Measurements from ENCODE around the gene MDP1. TPM values are rescaled to one million over a fixed set of nuclear protein-coding genes. Genes with fewer than 3 reads are reported as not detected.

Gene MDP1
- total and polyA plus RNA-seq, 10 of the 15 experiments (the other 5 are each of a cell fraction or from before 2014, with no cell fraction given) = 10.4 to 45.8 (median 23.5) TPM

- in situ Hi-C loops (cut with MboI) = no loop called here
- H3K4me1 ChIP-seq (ENCODE audit: control insufficient read depth, insufficient read depth, low read length) = peaks cover 15% of the 10 kb centered on the region
Observed at GRCh38 chr14:24235804-24236688, 20.2 kb upstream of the MDP1 start.

More at GRCh38 chr14:24235804-24236688, 20.2 kb upstream of the MDP1 start:
- ChIA-PET RAD21 (ENCODE audit: unreplicated experiment) (interaction anchor here (1.1 to 1.3 kb wide), 2 partner anchors 61 to 73 kb away, joined by 3 read pairs; no protein-coding TSS in a partner anchor), CTCF (interaction anchor here (0.7 to 3.0 kb wide), 9 partner anchors 20 to 128 kb away, joined by 3 to 11 read pairs (median 6); partner anchors contain the start of genes CHMP4A, CIDEB and MDP1), SMC1A (ENCODE audit: uncharacterized antibody, unreplicated experiment) (interaction anchor here (0.6 to 2.8 kb wide), 8 partner anchors 16 to 188 kb away, joined by 3 to 12 read pairs (median 4); partner anchors contain the start of genes CHMP4A, IPO4 and MDP1), POLR2A (interaction anchor here (1.4 to 1.9 kb wide), 4 partner anchors 11 to 74 kb away, joined by 3 to 8 read pairs (median 6); partner anchors contain the start of genes IRF9 and MDP1)
- 91% methylated on average over 5 of the region's 5 CpGs for WGBS (ENCODE audit: insufficient coverage, insufficient replicate concordance, low lambda C conversion rate, missing lambda C conversion rate)
- Histone ChIP-seq H3K79me2 (ENCODE audit: control insufficient read depth, insufficient read depth, low read length) (peaks cover 35% of the 10 kb centered on the region), H3K4me3 (no peak overlapping the region), H3K9me3 (replicated peaks; ENCODE audit: control insufficient read depth, insufficient read depth, low read length) (no peaks in the 10 kb centered on the region), H2AFZ (ENCODE audit: control insufficient read depth, low read depth, low read length) (no peak overlapping the region), H3K4me2 (ENCODE audit: control insufficient read depth, insufficient read depth) (no peak overlapping the region), H4K20me1 (ENCODE audit: control insufficient read depth, insufficient read depth) (no peaks in the 10 kb centered on the region), H3K27me3 (replicated peaks in 1 of 2; ENCODE audit: control insufficient read depth in 2 of 2, insufficient read depth in 2 of 2, low read length in 1 of 2) (no peaks in the 10 kb centered on the region), H3K27ac (ENCODE audit: control insufficient read depth, insufficient read depth) (no peak overlapping the region), H3K36me3 (ENCODE audit: control insufficient read depth in 2 of 2, insufficient read depth in 2 of 2, low read length in 1 of 2) (peaks cover 11 to 50% of the 10 kb centered on the region in 2 experiments), H3K9ac (ENCODE audit: control insufficient read depth, insufficient read depth, low read length) (no peak overlapping the region)
- intact Hi-C loops (cut with micrococcal nuclease; ENCODE audit: unreplicated experiment) = no loop called here
- FAIRE-seq (no peak), ATAC-seq (no peak), DNase-seq (ENCODE audit: low read depth, low spot score) (no peak)
- no peak for TF ChIP-seq IKZF1 (conservative IDR thresholded peaks at IDR 0.05)
- TF ChIP-seq ZSCAN29 (IDR thresholded peaks at IDR 0.05) = no peak
- no peak for TF ChIP-seq ZZZ3 (IDR thresholded peaks at IDR 0.05; ENCODE audit: control insufficient read depth, insufficient read length, low read depth)
- TF ChIP-seq PRDM15 (CRISPR knock-in tag; IDR thresholded peaks at IDR 0.05) = no peak
- no peak for TF ChIP-seq CREM (IDR thresholded peaks at IDR 0.05; ENCODE audit: low read depth)
- no peak for TF ChIP-seq SMARCA5 (IDR thresholded peaks at IDR 0.05)
- no peak for TF ChIP-seq REST (IDR thresholded peaks at IDR 0.05; ENCODE audit: low read depth, low read length)
- TF ChIP-seq PAX5 (IDR thresholded peaks at IDR 0.05; ENCODE audit: borderline replicate concordance, low read depth, low read length) = no peak
- no peak for TF ChIP-seq SUZ12 (IDR thresholded peaks at IDR 0.05; ENCODE audit: unreplicated experiment)
- no peak for TF ChIP-seq HDAC6 (IDR thresholded peaks at IDR 0.05; ENCODE audit: unreplicated experiment)
- no peak for TF ChIP-seq SIX5 (IDR thresholded peaks at IDR 0.05; ENCODE audit: low read depth, low read length, severe bottlenecking)
- no peak for TF ChIP-seq MTA2 (IDR thresholded peaks at IDR 0.05; ENCODE audit: low read depth)
- TF ChIP-seq PBX3 (IDR thresholded peaks at IDR 0.05; ENCODE audit: insufficient replicate concordance, low read depth, low read length) = no peak
- TF ChIP-seq MXI1 (IDR thresholded peaks at IDR 0.05; ENCODE audit: low read depth, low read length) = no peak
- TF ChIP-seq NFYA (IDR thresholded peaks at IDR 0.05; ENCODE audit: borderline replicate concordance, low read depth, low read length) = no peak
- BruUV-seq (replicated peaks) = no TSS peak

Measured in GM12878 (cell line).